GM23248 (cell line): ENCODE data around the gene KLF6. TPM values are rescaled to one million over a fixed set of nuclear protein-coding genes. Genes with fewer than 3 reads are reported as not detected.

Experiments
- DNase-seq: peaks from one replicate; pipeline ENCODE4 v3.0.0-alpha.2; 2015
- H2AFZ ChIP-seq: fragments of 200-600 bp; sonication (generic); 2 replicates; pipeline ENCODE4 v1.6.1; 2016; ENCODE audit warnings: antibody characterized with exemption
- H3F3A ChIP-seq: fragments of 200-600 bp; sonication (generic); 2 replicates; pipeline ENCODE4 v1.6.1; 2016; ENCODE audit warnings: mild to moderate bottlenecking, antibody characterized with exemption, mixed run types; ENCODE audit not compliant: insufficient read depth
- H3K27ac ChIP-seq: fragments of 200-600 bp; sonication (generic); 2 replicates; pipeline ENCODE4 v1.5.1; 2016; ENCODE audit warnings: mild to moderate bottlenecking
- H3K27me3 ChIP-seq: fragments of 200-600 bp; sonication (generic); replicated peaks from 2 replicates; pipeline ENCODE4 v1.6.1; 2016; ENCODE audit warnings: mild to moderate bottlenecking; ENCODE audit not compliant: insufficient read depth
- H3K36me3 ChIP-seq: fragments of 200-600 bp; sonication (generic); 2 replicates; pipeline ENCODE4 v1.6.1; 2016; ENCODE audit warnings: low read depth, mild to moderate bottlenecking
- H3K4me1 ChIP-seq: fragments of 200-600 bp; sonication (generic); 2 replicates; pipeline ENCODE4 v1.6.1; 2016; ENCODE audit warnings: mild to moderate bottlenecking; ENCODE audit not compliant: insufficient read depth
- H3K4me2 ChIP-seq: fragments of 200-600 bp; sonication (generic); one replicate; pipeline ENCODE4 v1.6.1; 2016; ENCODE audit warnings: mild to moderate bottlenecking; ENCODE audit not compliant: unreplicated experiment
- H3K4me3 ChIP-seq: fragments of 200-600 bp; sonication (generic); 2 replicates; pipeline ENCODE4 v1.5.1; 2016; ENCODE audit warnings: mild to moderate bottlenecking
- H3K79me2 ChIP-seq: fragments of 200-600 bp; sonication (generic); 2 replicates; pipeline ENCODE4 v1.6.1; 2016; ENCODE audit warnings: mild to moderate bottlenecking; ENCODE audit not compliant: insufficient read depth
- H3K9ac ChIP-seq: fragments of 200-600 bp; sonication (generic); 2 replicates; pipeline ENCODE4 v1.6.1; 2016; ENCODE audit warnings: mild to moderate bottlenecking
- H3K9me2 ChIP-seq: fragments of 200-600 bp; sonication (generic); 2 replicates; pipeline ENCODE4 v1.6.1; 2016; ENCODE audit warnings: mixed run types, mild to moderate bottlenecking, moderate library complexity; ENCODE audit not compliant: insufficient read depth
- H3K9me3 ChIP-seq: fragments of 200-600 bp; sonication (generic); one replicate; pipeline ENCODE4 v1.6.1; 2017; ENCODE audit warnings: low read depth
- H4K20me1 ChIP-seq: fragments of 200-600 bp; sonication (generic); 2 replicates; pipeline ENCODE4 v1.6.0; 2016; ENCODE audit not compliant: insufficient read depth
- EZH2 ChIP-seq: fragments of 200-600 bp; sonication (generic); IDR thresholded peaks from 2 replicates; pipeline ENCODE4 v1.6.1; 2018; ENCODE audit warnings: antibody characterized with exemption, mild to moderate bottlenecking; ENCODE audit not compliant: insufficient read depth, poor library complexity, severe bottlenecking
- EZH2phosphoT487 ChIP-seq: fragments of 200-600 bp; sonication (generic); IDR thresholded peaks from 2 replicates; pipeline ENCODE4 v1.6.1; 2018; ENCODE audit warnings: antibody characterized with exemption, moderate library complexity, mild to moderate bottlenecking, low read depth; ENCODE audit not compliant: insufficient read depth
- WGBS, 2 experiments: methylation state at CpG; one replicate each; pipeline ENCODE4 v1.1.6; 2015 to 2017; ENCODE audit warnings: low lambda C conversion rate in 2 of 2, low coverage in 1 of 2; ENCODE audit errors: missing lambda C conversion rate in 2 of 2; 5-methylcytosine and 5-hydroxymethylcytosine counted together
- in situ Hi-C: fragments of 300-500 bp; cut with MboI; formaldehyde crosslinking; loops from 2 replicates; pipeline ENCODE4 v1.15.0; 2020
- polyA plus RNA-seq: library from polyadenylated mRNA; unstranded; fragments of >200 nt; fragmentation: Nextera tagmentation; extraction: Ambion mirVana; gene quantifications from 2 replicates; pipeline ENCODE4 v1.2.1, GENCODE V29; 2016
- total RNA-seq: library from RNA; depleted of rRNA; stranded (reverse); fragments of >200 nt; shearing (Covaris generic); gene quantifications from 2 replicates; pipeline ENCODE4 v1.2.3, GENCODE V29; 2014

The KLF6 gene
- total and polyA plus RNA-seq, 2 experiments from 2014 or later: 49.8 to 279 TPM

GRCh38 chr10:3759397-3759796 is 25.6 kb downstream of the KLF6 start:
- H3K4me1 ChIP-seq: peaks cover 30% of the 10 kb centered on the region
- no peak overlapping the region for H3K4me3 ChIP-seq
- no peaks in the 10 kb centered on the region for H3K27me3 ChIP-seq
- H3K4me2 ChIP-seq: no peak overlapping the region
- H3K27ac ChIP-seq: no peak overlapping the region
- no peak overlapping the region for H2AFZ ChIP-seq
- 90 to 97% methylated on average over 2 of the region's 2 CpGs for WGBS, 2 experiments
- H3F3A ChIP-seq: peaks cover 38% of the 10 kb centered on the region
- H4K20me1 ChIP-seq: no peaks in the 10 kb centered on the region
- no peak overlapping the region for H3K9ac ChIP-seq
- no peaks in the 10 kb centered on the region for H3K9me3 ChIP-seq
- no peaks in the 10 kb centered on the region for H3K9me2 ChIP-seq
- TF ChIP-seq EZH2phosphoT487: no peak
- TF ChIP-seq EZH2: no peak
- no peak for DNase-seq
- in situ Hi-C loops: loop anchor here (25.0 kb wide), 1 partner anchor 222 kb away; no protein-coding TSS in a partner anchor
- H3K79me2 ChIP-seq: no peaks in the 10 kb centered on the region
- H3K36me3 ChIP-seq: no peaks in the 10 kb centered on the region

- H3K27ac ChIP-seq: no peak overlapping the region
- H3K36me3 ChIP-seq: no peaks in the 10 kb centered on the region
- H3K9ac ChIP-seq: no peak overlapping the region
- whole genome bisulfite sequencing, 2 experiments: 86 to 95% methylated on average over 6 of the region's 6 CpGs
- no peaks in the 10 kb centered on the region for H3K9me3 ChIP-seq
- no peaks in the 10 kb centered on the region for H3K27me3 ChIP-seq
- no peaks in the 10 kb centered on the region for H3K79me2 ChIP-seq
- TF ChIP-seq EZH2 (no peak), EZH2phosphoT487 (no peak)
- H3K9me2 ChIP-seq: no peaks in the 10 kb centered on the region
- no peaks in the 10 kb centered on the region for H4K20me1 ChIP-seq
- H2AFZ ChIP-seq: no peak overlapping the region
- no peak overlapping the region for H3K4me2 ChIP-seq
- in situ Hi-C loops: loop anchor here (25.0 kb wide), 1 partner anchor 221 kb away; no protein-coding TSS in a partner anchor
- DNase-seq: no peak
- H3K4me3 ChIP-seq: no peak overlapping the region
- H3K4me1 ChIP-seq: peaks cover 22% of the 10 kb centered on the region
- H3F3A ChIP-seq: peaks cover 37% of the 10 kb centered on the region
Measured at GRCh38 chr10:3758491-3758970, 26.5 kb downstream of the KLF6 start.

GRCh38 chr10:3757638-3758490 is 27.1 kb downstream of the KLF6 start:
- Histone ChIP-seq H3K4me2 (no peak overlapping the region), H3K4me3 (no peak overlapping the region), H4K20me1 (no peaks in the 10 kb centered on the region), H3K27ac (no peak overlapping the region), H3K9me3 (no peaks in the 10 kb centered on the region), H3K27me3 (no peaks in the 10 kb centered on the region), H3K36me3 (no peaks in the 10 kb centered on the region), H3K9me2 (no peaks in the 10 kb centered on the region), H3K4me1 (peaks cover 15% of the 10 kb centered on the region), H2AFZ (no peak overlapping the region), H3K9ac (no peak overlapping the region), H3K79me2 (no peaks in the 10 kb centered on the region), H3F3A (peaks cover 32% of the 10 kb centered on the region)
- no peak for TF ChIP-seq EZH2phosphoT487
- no peak for TF ChIP-seq EZH2
- in situ Hi-C loops: loop anchor here (25.0 kb wide), 1 partner anchor 221 kb away; no protein-coding TSS in a partner anchor
- peak; percentile 35 for DNase-seq
- 74 to 79% methylated on average over 14 of the region's 14 CpGs for WGBS, 2 experiments

- no peak overlapping the region for H2AFZ ChIP-seq
- H3K4me3 ChIP-seq: no peak overlapping the region
- TF ChIP-seq EZH2phosphoT487: no peak
- H3K9me3 ChIP-seq: no peaks in the 10 kb centered on the region
- H3K9me2 ChIP-seq: no peaks in the 10 kb centered on the region
- 88 to 92% methylated on average over 7 of the region's 7 CpGs for WGBS, 2 experiments
- DNase-seq: no peak
- H3F3A ChIP-seq: peaks cover 30% of the 10 kb centered on the region
- in situ Hi-C loops: loop anchor here (25.0 kb wide), 1 partner anchor 220 kb away; no protein-coding TSS in a partner anchor
- no peaks in the 10 kb centered on the region for H4K20me1 ChIP-seq
- H3K36me3 ChIP-seq: no peaks in the 10 kb centered on the region
- H3K9ac ChIP-seq: no peak overlapping the region
- H3K27me3 ChIP-seq: no peaks in the 10 kb centered on the region
- H3K4me1 ChIP-seq: peaks cover 15% of the 10 kb centered on the region
- H3K27ac ChIP-seq: no peak overlapping the region
- H3K79me2 ChIP-seq: no peaks in the 10 kb centered on the region
- no peak overlapping the region for H3K4me2 ChIP-seq
Measured at GRCh38 chr10:3757250-3757637, 27.8 kb downstream of the KLF6 start.
